ENCODE data around the gene TTC27.

GRCh38 chr2:32678825-32679224 is 51.0 kb downstream of the TTC27 start:
- TF ChIP-seq EZH2 (IDR thresholded peaks at IDR 0.05; ENCODE audit: borderline replicate concordance, insufficient read depth, low read length, poor library complexity, severe bottlenecking) = no peak
- no peak for TF ChIP-seq CTCF (IDR thresholded peaks at IDR 0.05; ENCODE audit: poor library complexity, severe bottlenecking)
- no peak for TF ChIP-seq RAD21 (conservative IDR thresholded peaks at IDR 0.05)
- no peak for TF ChIP-seq EP300 (conservative IDR thresholded peaks at IDR 0.05; ENCODE audit: poor library complexity, severe bottlenecking)
- no peak for TF ChIP-seq POLR2AphosphoS5 (IDR thresholded peaks at IDR 0.05)

All from neural cell (in vitro differentiated cells).